ENCODE results near the gene CTSZ. TPM values are rescaled to one million over a fixed set of nuclear protein-coding genes. Genes with fewer than 3 reads are reported as not detected.

CTSZ gene
- total RNA-seq, 4 donors from 2014 or later = 68.7 to 160 (median 109) TPM

- H3K27ac ChIP-seq = no peak overlapping the region
- H3K4me3 ChIP-seq = no peak overlapping the region
- no peak for DNase-seq
- H3K36me3 ChIP-seq = no peaks in the 10 kb centered on the region
- H3K4me1 ChIP-seq = peaks cover 0 to 8% of the 10 kb centered on the region in 2 donors
- no peaks in the 10 kb centered on the region for H3K27me3 ChIP-seq
- intact Hi-C loops (cut with DNase I; ENCODE audit: low total_unique reads) = no loop called here
- TF ChIP-seq POLR2A (IDR thresholded peaks at IDR 0.05) (no peak), CTCF (IDR thresholded peaks at IDR 0.05) (no peak)
- peaks cover 0 to 7% of the 10 kb centered on the region in 2 donors for H3K9me3 ChIP-seq
Observed at GRCh38 chr20:58978351-58979190, 28.5 kb downstream of the CTSZ start.

- Histone ChIP-seq H3K36me3 (no peaks in the 10 kb centered on the region), H3K9me3 (peaks cover 0 to 7% of the 10 kb centered on the region in 2 donors), H3K4me3 (no peak overlapping the region), H3K4me1 (no peaks in the 10 kb centered on the region), H3K27ac (no peak overlapping the region), H3K27me3 (no peaks in the 10 kb centered on the region)
- intact Hi-C loops (cut with DNase I; ENCODE audit: low total_unique reads) = no loop called here
- no peak for DNase-seq
- no peak for TF ChIP-seq POLR2A (IDR thresholded peaks at IDR 0.05)
- no peak for TF ChIP-seq CTCF (IDR thresholded peaks at IDR 0.05)
Observed at GRCh38 chr20:58976061-58976730, 30.9 kb downstream of the CTSZ start.

GRCh38 chr20:58975353-58975752, 31.7 kb downstream of the CTSZ start:
- no peak for DNase-seq
- no peak overlapping the region for H3K27ac ChIP-seq
- no peaks in the 10 kb centered on the region for H3K36me3 ChIP-seq
- no peak overlapping the region for H3K4me3 ChIP-seq
- H3K27me3 ChIP-seq = no peaks in the 10 kb centered on the region
- intact Hi-C loops (cut with DNase I; ENCODE audit: low total_unique reads) = no loop called here
- H3K9me3 ChIP-seq = peaks cover 0 to 7% of the 10 kb centered on the region in 2 donors
- TF ChIP-seq POLR2A (IDR thresholded peaks at IDR 0.05) = no peak
- TF ChIP-seq CTCF (IDR thresholded peaks at IDR 0.05) = no peak
- no peaks in the 10 kb centered on the region for H3K4me1 ChIP-seq

GRCh38 chr20:58973866-58974265, 33.2 kb downstream of the CTSZ start:
- no peaks in the 10 kb centered on the region for H3K27me3 ChIP-seq
- H3K27ac ChIP-seq = no peak overlapping the region
- no peaks in the 10 kb centered on the region for H3K36me3 ChIP-seq
- H3K9me3 ChIP-seq = peaks cover 0 to 7% of the 10 kb centered on the region in 2 donors
- intact Hi-C loops (cut with DNase I; ENCODE audit: low total_unique reads) = no loop called here
- no peak for DNase-seq
- no peaks in the 10 kb centered on the region for H3K4me1 ChIP-seq
- no peak overlapping the region for H3K4me3 ChIP-seq
- TF ChIP-seq CTCF (IDR thresholded peaks at IDR 0.05) (no peak), POLR2A (IDR thresholded peaks at IDR 0.05) (no peak)

GRCh38 chr20:58973179-58973578, 33.9 kb downstream of the CTSZ start:
- DNase-seq = no peak
- H3K9me3 ChIP-seq = peaks cover 0 to 7% of the 10 kb centered on the region in 2 donors
- TF ChIP-seq CTCF (IDR thresholded peaks at IDR 0.05) (no peak), POLR2A (IDR thresholded peaks at IDR 0.05) (no peak)
- no peaks in the 10 kb centered on the region for H3K4me1 ChIP-seq
- H3K36me3 ChIP-seq = no peaks in the 10 kb centered on the region
- H3K4me3 ChIP-seq = no peak overlapping the region
- no peak overlapping the region for H3K27ac ChIP-seq
- intact Hi-C loops (cut with DNase I; ENCODE audit: low total_unique reads) = no loop called here
- H3K27me3 ChIP-seq = no peaks in the 10 kb centered on the region

Measured in uterus (tissue), 4 donors.